ENCODE results near the gene SERBP1.
"Not testable (repeated sequence)": the region's sequence is repeated elsewhere in the genome, so short reads cannot be mapped to it uniquely, and the experiment has no call there.

The SERBP1 gene

DNA sequence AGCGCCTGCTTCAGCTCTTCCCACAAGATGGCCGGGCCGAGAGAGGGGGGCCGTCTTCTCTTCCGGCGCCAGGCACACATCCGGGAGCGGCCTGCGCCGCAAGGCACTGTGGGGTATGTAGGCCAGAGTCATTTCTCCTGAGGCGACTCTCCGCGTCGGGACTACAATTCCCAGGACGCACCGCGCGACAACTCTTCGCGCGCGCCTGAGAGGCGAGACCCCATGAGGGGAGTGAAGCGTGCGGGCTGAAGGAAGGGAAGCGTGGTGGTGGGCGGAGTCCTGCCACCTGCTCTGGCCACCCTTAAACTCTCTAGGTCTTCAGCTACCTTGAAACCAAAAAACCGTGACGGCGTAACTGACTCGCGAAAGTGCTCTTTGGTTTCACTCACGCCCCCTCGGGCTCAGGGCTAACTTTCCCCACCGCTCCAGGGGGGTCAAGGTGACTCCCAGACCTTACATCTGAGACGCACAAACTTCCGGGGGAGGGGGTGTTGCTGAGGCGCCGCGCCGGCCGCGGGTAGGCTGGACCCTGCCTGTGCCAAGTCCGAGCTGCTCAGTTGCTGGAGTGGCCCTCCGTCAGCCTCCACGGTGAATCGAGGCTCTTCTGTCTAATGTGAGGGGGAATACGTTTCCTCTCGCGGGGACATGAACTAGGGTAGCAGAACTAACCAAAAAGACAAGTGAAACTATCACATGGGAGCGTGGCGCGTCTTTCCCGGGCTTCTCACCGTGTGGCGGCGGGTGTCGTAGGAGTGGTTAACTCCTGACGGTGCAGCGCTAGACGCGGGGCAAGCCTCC, at the start of gene SERBP1:
TSS of gene SERBP1 (minus strand) at position 45 of the 798 bp plus-strand sequence. CDS start 102 bp downstream, outside the sequence.
- peak; percentile 96 for DNase-seq (ENCODE audit: low read depth)

GRCh38 chr1:67479146-67479891, 49.1 kb upstream of the SERBP1 start:
- peak; percentile 50 for DNase-seq (ENCODE audit: low read depth)

- DNase-seq (ENCODE audit: low read depth), result no peak
These were observed 46.7 kb upstream of the SERBP1 start for GRCh38 chr1:67476906-67477305.

GRCh38 chr1:67476006-67476482, 45.8 kb upstream of the SERBP1 start:
- DNase-seq (ENCODE audit: low read depth), result no peak

DNA sequence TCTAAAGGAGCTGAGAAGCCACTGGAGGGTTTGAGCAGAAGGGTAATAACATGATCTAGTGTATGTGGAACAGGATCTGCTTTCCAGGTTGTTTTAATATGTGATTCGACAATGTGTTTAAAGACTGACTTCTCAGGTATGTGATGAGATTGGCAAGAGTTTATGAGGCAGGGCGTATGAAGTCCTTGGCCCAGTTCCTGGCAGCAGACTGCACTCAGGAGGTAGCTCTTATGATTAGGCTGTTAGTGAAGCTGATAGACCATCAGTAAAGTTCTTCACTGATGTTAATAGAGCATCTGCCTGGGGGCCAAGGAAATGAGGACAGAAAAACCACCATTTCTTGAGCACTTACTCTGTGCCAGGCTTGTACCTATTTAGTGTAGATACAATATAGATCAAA, 41.9 kb upstream of the SERBP1 start:
- no peak for DNase-seq (ENCODE audit: low read depth)

GRCh38 chr1:67469431-67469830, 39.2 kb upstream of the SERBP1 start:
- DNase-seq (ENCODE audit: low read depth), result peak; percentile 29

GRCh38 chr1:67468066-67468718, 38.0 kb upstream of the SERBP1 start:
- DNase-seq (ENCODE audit: low read depth), result peak; percentile 76

GRCh38 chr1:67465375-67465774, 35.2 kb upstream of the SERBP1 start:
- DNase-seq (ENCODE audit: low read depth), result no peak

- no peak for DNase-seq (ENCODE audit: low read depth)
These were observed 34.5 kb upstream of the SERBP1 start for GRCh38 chr1:67464746-67465145.

DNA sequence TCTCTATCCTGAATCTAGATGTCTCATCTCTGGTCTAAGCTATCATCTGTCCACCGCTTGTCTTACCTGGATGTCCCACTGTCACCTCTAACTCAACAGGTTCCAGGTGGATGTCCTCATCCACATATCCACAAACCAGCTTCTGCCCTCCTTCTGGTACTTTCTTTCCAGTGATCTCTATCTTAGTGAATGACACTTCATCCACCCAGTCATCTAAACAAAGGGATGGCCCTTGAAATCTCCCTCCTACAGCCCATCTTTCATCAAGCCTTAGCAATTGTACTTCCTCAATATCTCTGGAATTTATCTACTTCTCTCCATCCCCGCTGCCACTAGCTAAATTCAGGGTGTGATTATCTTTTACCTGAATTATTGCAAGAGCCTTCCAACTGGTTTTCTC, 33.9 kb upstream of the SERBP1 start:
- no peak for DNase-seq (ENCODE audit: low read depth)

- peak; percentile 42 for DNase-seq (ENCODE audit: low read depth)
These were observed 33.2 kb upstream of the SERBP1 start for GRCh38 chr1:67463298-67463955.

GRCh38 chr1:67460676-67461500, 30.7 kb upstream of the SERBP1 start:
- DNase-seq (ENCODE audit: low read depth), result peak; percentile 42

DNA sequence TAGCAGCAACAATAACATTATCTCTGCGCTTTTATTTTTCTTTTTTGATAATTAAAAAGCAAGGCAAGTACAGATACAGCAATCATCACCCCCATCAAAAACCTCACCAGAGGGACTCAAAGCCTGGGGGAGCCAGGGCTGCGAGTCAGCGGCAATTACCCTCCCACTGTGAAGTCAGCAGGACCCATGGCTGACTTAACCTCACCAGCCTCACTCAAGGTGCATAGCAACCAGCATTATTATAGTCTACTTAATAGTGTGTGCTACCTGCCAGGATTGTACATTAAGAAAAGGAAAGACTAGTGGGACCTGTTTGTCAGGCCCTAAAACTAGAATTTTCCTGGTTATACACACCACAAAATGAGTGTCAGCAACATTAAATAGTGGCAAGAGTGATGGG, 28.9 kb upstream of the SERBP1 start:
- DNase-seq (ENCODE audit: low read depth), result no peak

GRCh38 chr1:67458663-67459062, 28.5 kb upstream of the SERBP1 start:
- DNase-seq (ENCODE audit: low read depth), result no peak

DNA sequence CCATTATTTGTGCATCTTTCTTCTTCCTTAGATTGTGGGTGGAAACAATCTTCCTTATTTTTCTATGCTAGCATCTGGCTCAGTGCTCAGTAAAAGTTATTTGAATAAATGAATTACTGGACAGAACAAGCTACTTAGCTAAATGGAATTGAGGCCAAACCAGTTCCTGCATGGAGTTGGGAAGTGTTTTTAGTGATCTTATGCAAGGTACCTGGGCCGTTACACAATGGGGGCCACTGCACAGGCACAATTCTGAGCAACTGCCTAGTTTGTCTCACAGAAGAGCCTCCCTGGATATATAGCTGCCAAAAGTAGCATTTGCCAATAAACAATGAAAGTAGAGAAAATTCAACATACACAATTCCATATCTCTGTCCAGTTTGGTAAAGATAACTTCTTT, 27.0 kb upstream of the SERBP1 start:
- DNase-seq (ENCODE audit: low read depth), result no peak

GRCh38 chr1:67451815-67452214, 21.6 kb upstream of the SERBP1 start:
- DNase-seq (ENCODE audit: low read depth), result no peak

- no peak for DNase-seq (ENCODE audit: low read depth)
These were observed 21.2 kb upstream of the SERBP1 start for GRCh38 chr1:67451356-67451755.

GRCh38 chr1:67446893-67447292, 16.7 kb upstream of the SERBP1 start:
- no peak for DNase-seq (ENCODE audit: low read depth)

DNA sequence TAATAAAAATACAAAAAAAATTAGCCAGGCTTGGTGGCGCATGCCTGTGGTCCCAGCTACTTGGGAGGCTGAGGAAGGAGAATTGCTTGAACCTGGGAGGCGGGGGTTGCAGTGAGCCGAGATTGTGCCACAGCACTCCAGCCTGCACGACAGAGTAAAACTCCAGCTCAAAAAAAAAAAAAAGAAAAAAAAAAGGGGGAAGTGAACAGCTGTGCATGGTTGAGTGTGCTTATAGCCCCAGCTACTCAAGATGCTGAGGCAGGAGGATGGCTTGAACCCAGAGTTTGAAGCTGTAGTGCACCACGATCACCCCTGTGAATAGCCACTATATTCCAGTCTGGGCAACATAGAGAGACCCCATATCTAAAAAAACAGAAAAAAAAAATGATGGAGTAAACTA, 15.8 kb upstream of the SERBP1 start:
- DNase-seq (ENCODE audit: low read depth), result not testable (repeated sequence)

- no peak for DNase-seq (ENCODE audit: low read depth)
These were observed 11.6 kb upstream of the SERBP1 start for GRCh38 chr1:67441739-67442281.

- peak; percentile 59 for DNase-seq (ENCODE audit: low read depth)
These were observed 11.0 kb upstream of the SERBP1 start for GRCh38 chr1:67441183-67441582.

Data from EH (cell line).